GM18519 (cell line): ENCODE data around the gene CACYBP.
"Not testable (repeated sequence)": the region's sequence is repeated elsewhere in the genome, so short reads cannot be mapped to it uniquely, and the experiment has no call there.

Experiments
- ATAC-seq: cut with Tn5 transposase; IDR thresholded peaks from one replicate; pipeline ENCODE4 v1.9.1; 2021; ENCODE audit warnings: mild to moderate bottlenecking, moderate library complexity; ENCODE audit not compliant: unreplicated experiment, low FRiP score

The CACYBP gene

GRCh38 chr1:175003521-175003920, 3.8 kb downstream of the CACYBP start:
- ATAC-seq, result no peak

- ATAC-seq, result no peak
Observed at GRCh38 chr1:175005085-175005783, 5.5 kb downstream of the CACYBP start.

- no peak for ATAC-seq
Observed at GRCh38 chr1:175009532-175009931, 9.8 kb downstream of the CACYBP start.

DNA sequence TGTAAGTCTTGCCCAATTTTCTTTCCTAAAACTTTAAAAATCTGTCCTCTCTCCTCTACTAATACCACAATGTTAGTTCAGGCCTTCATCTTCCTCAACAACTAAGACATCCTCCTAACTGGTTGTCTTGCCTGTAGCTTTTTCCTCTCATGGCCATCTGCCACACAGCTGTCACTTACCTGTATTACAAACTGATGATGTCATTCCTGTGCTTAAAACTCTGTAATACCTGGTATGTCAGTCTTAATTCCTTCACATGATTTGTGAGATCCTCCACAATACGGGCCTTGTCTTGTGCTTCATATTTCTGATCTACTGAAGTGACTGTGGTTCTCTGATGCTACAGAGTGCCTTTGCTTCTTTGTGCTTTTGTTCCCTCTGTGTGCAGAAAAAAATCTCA, 13.7 kb downstream of the CACYBP start:
- ATAC-seq, result no peak

- no peak for ATAC-seq
Observed at GRCh38 chr1:175015243-175015642, 15.5 kb downstream of the CACYBP start.

DNA sequence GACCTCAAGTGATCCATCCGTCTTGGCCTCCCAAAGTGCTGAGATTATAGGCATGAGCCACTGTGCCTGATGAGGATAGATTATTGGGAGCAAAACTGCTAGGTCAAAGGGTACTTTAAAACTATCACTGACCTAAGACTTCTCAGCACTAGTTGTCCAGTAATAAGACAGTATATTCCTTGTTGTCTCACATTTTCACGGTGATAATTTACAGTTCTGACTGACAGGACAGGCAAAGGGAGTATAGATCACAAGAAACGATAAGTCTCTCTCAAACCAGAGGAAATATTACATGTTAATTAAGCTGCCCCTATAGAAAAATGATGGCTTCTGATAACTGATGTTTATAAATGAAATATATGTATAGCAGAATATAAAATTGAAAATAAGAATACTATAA, 19.8 kb downstream of the CACYBP start:
- ATAC-seq, result no peak

GRCh38 chr1:175023043-175023921, 23.5 kb downstream of the CACYBP start, which contains the start of gene MRPS14:
MRPS14 (minus strand) TSS chr1:175023425; CDS start chr1:175023408, 17 bp downstream.
- peak; percentile 76 for ATAC-seq

DNA sequence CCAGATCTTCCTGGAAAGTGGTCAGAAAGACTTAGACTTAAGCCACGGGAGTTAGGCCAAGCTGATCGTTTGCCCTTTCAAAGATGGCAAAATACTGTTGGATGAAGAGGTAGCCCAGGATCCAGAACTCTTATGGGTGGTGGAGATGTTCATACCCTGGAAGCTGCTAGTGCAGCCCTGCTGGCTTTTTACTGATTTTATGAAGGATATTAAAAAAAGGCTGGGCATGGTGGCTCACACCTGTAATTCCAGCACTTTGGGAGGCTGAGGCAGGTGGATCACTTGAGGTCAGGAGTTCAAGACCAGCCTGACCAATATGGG, 24.1 kb downstream of the CACYBP start:
- ATAC-seq, result not testable (repeated sequence)

DNA sequence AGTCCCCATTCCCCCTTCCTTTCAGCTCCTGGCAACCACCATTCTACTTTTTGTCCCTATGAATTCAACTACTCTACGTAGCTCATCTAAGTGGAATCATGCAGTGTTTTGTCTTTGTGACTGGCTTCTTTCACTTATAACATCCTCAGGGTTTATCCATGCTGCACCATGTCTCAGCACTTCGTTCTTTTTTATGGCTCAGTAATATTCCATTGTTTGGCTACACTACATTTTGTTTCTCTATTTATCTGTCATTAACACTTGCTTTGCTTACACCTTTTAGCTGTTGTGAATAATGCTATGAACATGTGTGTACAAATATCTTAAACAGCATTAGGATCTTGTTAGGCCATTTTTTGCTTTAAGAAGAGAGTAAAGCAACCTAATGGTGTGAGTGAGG, 25.0 kb downstream of the CACYBP start:
- ATAC-seq, result no peak

GRCh38 chr1:175033953-175034352, 34.2 kb downstream of the CACYBP start:
- no peak for ATAC-seq

DNA sequence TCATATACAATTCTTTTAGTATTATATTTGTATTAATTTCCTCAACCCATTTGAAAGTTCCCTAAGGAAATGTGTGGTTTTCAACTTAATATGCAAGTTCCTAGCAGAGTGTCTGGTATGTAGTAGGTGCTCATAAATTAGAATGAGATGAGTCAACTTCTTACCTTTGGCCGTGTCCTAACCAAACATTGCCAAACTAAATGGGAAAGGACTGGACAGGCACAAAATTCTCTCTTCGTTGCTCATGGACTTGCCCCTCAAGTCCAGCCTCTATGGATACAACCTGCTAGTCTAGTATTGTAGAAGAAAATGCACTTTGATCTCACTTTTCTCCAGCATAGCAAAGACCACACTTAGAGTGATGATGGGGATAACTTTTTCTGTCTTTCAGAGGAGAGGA, 35.0 kb downstream of the CACYBP start:
- ATAC-seq, result no peak

DNA sequence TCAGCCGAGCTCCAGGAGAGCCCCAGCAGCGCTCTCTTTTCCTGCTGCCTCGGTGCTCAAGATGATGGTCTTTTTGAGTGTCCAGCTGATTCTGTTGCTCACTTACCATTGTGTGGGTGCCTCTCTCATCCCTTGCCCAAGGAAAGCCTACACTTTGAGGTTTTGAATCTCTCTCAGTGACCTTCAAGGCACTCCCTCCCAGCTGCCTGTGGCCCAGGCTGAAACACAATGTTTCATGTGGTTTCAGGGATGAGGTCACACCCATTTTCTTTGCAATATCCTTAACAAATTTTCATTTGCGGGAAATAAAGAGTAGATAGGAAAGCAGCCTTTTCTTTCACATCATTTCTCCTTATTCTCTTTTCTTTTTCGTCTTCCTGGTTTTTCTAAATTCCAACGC, 36.1 kb downstream of the CACYBP start:
- no peak for ATAC-seq

DNA sequence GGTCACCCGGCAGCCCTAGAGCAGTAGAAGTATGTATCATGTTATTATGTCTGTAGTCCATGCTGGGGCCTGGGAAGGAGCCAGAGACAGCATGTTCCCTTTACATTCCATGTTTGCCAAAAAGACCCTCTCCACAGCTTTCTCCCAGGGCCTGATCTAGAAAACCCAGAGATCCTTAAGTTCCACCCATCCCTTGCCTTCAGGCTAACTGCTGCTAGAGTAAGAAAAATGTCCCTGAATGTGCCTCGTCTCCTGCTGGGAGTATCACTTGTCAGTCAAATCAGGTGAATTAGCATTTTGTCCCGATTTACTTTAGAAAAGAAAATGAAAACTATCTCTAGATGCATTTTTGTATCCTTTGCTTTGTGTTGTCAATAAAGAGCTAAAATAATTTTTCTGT, 36.7 kb downstream of the CACYBP start:
- no peak for ATAC-seq

GRCh38 chr1:175037416-175037815, 37.7 kb downstream of the CACYBP start:
- ATAC-seq, result no peak

GRCh38 chr1:175040324-175040879, 40.7 kb downstream of the CACYBP start:
- no peak for ATAC-seq

DNA sequence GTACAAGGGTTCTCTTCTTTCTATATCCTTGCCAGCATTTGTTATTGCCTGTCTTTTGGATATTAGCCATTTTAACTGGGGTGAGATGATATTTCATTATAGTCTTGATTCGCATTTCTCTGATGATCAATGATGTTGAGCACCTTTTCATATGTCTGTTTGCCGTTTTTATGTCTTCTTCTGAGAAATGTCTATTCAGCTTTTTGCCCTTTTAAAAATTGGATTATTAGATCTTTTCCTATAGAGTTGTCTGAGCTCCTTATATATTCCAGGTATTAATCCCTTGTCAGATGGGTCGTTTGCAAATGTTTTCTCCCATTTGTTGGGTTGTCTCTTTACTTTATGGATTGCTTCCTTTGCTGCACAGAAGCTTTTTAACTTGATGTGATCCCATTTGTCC, 42.9 kb downstream of the CACYBP start:
- ATAC-seq, result no peak

- ATAC-seq, result no peak
Observed at GRCh38 chr1:175043824-175044223, 44.1 kb downstream of the CACYBP start.

- not testable (repeated sequence) for ATAC-seq
Observed at GRCh38 chr1:175044591-175044990, 44.8 kb downstream of the CACYBP start.

DNA sequence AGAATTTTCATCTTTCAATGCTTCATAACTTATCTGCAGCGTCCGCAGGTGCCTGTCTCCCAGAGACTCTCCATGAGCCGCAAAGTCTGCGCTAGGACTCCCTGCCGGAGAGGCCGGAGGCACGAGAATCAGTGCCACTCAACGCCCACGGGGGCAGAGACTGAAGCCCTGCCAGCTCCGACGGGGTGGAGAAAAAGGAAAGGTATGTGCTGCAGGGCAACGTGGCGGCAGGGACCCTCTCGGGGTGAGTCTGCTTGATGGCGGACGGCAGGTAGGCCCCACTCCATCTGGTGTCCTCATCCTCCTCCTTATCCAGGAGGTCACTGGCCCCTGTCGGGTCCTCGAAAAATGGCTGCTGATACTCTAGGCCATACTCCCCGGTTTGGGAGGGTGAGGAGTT, 45.4 kb downstream of the CACYBP start:
- ATAC-seq, result no peak

DNA sequence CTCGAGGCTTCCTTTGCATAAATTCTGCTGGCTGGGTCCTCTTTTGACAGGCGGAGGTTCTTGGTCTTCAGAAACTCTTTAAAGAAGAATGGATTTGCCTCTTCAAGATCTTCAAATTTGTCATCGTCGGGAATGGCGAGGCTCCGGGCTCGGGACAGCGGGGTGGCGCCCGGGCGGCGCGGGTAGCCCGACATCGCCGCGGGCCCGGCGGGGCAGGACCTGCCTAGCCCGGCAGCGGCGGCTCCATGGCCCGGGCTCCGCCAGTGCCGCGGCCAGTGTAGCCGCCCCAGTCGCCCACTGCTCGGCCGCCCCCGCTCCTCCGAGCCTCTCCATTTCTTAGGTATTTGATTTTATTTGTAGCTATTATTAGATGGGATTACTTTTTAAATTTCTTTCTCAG, 45.8 kb downstream of the CACYBP start:
- no peak for ATAC-seq

GRCh38 chr1:175050992-175051391, 51.2 kb downstream of the CACYBP start:
- no peak for ATAC-seq

GRCh38 chr1:175054736-175055135, 55.0 kb downstream of the CACYBP start:
- no peak for ATAC-seq
